Epithelial cell of prostate (primary cell): Measurements from ENCODE around the gene HOXB4.

Experiments
- DNase-seq: peaks from one replicate; pipeline ENCODE4 v3.0.0-alpha.2; 2011; ENCODE audit warnings: low read depth, low spot score
- H3K27ac ChIP-seq: fragments of 450-650 bp; 2 replicates; pipeline ENCODE4 v1.5.1; 2017; ENCODE audit warnings: mild to moderate bottlenecking

HOXB4 gene

DNA sequence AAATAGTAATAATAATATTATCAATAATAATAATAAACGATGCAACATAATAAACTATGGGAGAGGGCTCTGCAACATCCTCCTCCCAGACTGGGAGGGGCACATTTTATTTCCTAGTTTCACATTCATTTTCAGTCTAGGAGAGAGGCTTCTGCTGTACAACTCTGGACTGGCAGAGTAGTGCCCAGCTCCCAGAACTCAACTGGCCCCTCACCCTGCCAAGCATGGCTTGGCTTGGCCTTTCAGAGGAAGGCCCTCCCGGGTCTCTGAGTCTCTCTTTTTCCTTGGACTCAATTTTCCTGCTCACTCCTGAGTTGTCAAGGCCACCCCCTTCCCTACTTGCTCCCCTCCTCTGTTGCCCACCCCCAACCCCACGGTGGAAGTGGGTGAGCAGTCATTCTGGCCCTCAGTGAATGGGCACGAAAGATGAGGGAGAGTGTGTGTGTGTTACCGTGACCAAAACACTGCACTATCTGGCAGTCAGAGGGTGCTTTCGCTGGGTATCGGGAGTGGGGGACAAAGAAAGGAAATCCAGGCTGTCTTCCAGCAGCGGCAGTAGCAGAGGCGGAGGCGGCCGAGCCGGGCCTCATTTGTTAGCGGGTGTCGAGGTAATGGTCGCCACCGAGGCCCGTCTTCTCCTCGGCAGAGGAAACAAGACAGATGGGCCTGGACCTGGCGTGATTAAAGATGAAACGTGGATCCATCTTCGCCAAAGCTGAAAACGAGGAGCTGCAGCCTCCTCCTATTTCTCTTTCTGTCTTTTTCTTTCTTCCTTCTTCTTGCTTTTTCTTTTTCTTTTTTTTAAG is 2.3 kb downstream of the HOXB4 start:
- H3K27ac ChIP-seq: no peak overlapping the region
- DNase-seq: no peak

DNA sequence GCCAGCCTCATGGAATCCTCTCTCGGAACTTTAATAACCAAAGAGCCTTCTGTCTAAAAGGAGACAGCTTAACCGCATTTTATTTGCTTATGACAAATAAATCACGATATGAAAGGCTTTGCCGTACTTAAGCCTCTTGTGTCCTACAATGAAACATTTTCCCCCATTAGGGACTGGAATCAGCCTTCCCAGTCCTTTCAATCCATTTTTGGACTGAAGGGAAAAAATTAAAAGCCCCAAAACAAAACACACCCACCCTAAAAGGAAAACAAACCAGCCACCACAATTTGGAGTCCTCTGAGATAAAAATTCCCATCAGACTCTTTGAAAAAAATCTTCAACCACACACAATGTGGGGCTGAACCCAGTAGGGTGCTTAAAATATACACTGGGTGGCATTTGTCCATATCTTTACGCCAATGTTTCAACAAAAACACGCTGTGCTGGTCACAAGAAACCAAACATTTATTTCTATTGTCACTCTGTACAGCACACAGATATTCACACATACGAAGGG is 3.0 kb downstream of the HOXB4 start:
- no peak overlapping the region for H3K27ac ChIP-seq
- no peak for DNase-seq

DNA sequence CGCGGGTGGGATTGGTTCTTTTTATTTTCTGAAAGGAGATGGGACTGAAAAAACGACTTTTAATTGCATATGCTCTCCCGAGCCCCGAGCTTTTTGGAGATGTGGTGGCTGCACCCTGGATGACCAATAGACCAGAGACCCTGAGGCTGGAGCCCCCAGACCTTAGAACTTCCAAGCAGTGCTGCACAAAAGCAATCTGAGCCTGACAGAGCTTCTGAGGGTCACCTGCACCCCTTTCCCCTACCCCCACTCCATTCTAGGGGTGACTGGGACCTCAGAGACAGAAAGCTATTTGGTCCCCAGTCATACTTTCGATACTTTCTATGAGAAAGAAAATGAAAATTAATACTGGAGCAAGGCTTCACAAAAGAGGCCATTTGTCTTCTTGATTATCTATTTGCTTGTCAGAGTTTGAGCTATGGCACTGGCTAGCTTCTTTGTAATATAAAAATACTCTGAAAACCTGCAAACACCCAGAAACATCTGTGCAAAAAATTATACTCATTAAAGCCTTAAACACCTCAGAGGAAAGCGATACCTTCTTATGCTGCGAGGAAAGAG is 3.6 kb downstream of the HOXB4 start:
- no peak for DNase-seq
- no peak overlapping the region for H3K27ac ChIP-seq

DNA sequence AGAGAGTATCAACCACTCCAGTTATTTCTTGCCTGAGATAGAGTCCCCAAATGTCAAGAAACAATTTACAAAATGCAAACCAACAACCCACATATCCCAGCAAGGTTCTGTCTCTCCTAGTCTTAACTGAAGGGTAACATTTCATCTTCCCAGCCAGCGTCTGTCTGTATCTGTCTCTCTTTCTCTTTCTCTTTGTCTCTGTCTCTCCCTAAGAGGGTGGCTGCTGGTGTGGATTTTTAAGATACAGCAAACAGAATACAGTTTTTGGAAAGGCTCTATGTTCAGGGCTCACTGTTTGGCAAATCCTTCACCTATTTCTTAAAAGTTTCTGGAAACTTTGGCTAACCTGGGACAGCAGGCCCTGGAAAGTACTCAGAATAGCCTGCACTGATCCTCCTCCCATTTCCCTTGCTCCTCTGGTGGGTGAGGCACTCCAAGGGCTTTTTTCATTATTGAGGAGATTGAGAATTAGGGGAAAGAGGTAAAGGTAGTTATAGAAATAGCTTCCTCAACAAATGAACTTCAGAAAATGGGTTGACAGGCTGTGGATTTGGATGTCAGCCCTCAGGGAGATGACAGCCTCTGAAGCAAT is 6.2 kb downstream of the HOXB4 start:
- no peak overlapping the region for H3K27ac ChIP-seq
- no peak for DNase-seq

DNA sequence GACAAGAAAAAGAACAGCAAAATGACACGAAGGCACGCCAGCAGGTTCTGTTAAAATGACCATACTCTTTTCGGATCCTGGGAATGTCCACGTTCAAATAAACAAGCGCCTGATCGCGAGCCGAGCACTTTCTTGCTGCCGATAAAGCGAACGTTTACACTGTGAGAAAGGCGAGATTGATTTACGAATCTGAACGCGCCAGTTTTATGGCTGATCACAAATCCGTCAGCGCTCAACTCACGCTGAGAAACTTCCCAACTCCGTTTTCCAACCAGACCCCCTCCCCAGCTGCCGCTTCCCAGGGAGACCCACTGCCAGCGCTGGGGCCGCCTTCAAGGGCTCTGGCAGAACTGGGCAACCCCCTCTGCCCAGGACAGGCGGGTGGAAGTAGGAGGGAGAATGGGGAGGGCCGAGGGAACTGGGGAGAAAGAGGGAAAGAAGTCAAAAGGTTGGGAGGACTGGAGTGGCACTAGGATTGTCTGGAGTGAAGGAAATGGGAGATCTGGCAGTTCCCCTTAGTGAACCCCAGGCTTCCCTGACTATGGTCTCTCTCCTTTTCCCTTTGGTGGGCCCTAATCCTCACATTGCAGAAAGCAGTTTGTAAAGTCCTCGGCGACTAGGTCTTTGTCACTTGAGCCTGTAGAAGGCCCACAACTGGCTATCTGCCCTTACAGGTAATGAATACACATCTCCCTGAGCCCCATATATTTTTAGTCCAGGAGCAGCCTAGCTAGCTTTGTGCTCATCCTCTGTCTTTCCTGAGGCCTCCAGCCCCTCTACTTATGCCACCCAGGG is 6.9 kb downstream of the HOXB4 start:
- H3K27ac ChIP-seq: no peak overlapping the region
- DNase-seq: no peak

DNA sequence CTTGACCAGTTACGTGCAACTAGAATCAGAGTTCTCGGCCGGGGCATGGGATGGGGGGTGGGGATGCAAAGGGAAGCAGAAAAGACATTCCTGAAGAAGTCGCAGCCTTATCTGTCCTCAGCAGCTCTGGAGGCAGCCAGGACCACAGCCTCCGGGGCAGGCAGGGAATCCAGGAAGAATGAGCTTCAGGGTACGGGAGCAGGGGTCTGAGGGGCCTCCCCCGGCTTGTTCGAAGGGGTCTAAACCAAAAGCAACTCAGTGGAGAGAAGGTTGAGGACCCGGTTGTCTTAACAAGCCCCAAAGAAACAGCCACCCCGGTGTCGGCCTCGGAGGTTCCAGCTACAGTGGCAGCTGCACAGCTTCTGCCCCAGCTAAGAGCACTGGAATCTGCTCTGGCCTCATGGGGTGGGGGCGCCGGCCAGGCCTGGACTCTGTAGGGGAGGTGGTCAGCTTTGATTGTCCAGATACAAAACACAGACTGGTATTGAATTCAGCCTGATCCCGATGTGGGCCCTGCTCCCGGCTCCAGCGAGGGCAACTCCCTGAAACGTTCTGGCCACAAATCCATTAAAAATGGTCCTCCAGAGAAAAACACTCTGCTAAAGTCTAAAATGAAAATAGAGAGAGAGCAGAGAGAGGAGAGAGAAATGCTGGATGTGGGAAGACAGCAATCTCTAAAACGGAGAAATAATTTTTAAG is 7.7 kb downstream of the HOXB4 start:
- DNase-seq: no peak
- H3K27ac ChIP-seq: no peak overlapping the region

DNA sequence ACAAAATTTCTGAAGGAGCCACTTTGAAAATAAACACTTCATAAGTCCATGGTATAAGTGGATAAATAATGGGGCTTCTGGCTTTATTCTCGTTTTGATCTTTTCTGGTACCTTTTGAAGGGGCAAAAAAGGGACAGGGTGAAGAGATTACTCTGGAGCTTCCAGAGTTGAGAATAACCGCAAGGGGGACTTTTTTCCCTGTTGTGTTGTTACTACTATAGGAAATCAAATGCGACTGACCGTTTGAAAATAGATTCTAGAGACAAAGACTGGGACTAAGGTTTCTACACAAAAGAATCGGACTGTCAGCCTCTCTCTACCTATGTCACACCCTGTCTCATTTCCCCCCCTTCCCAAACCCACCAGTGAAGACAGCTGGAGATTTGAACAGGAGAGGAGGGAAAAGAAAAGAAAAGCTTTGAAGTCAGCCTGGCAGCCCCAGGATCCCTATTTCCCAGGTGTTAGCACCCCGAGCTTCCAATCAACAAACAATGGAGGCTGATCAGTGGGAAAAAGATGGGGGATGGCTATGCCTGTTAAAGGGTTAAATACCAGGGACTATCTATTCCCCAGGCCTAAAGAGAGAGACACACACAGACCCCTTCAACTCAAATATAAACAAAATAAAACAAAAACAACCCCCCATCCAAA is 8.4 kb downstream of the HOXB4 start:
- no peak for DNase-seq
- H3K27ac ChIP-seq: no peak overlapping the region

DNA sequence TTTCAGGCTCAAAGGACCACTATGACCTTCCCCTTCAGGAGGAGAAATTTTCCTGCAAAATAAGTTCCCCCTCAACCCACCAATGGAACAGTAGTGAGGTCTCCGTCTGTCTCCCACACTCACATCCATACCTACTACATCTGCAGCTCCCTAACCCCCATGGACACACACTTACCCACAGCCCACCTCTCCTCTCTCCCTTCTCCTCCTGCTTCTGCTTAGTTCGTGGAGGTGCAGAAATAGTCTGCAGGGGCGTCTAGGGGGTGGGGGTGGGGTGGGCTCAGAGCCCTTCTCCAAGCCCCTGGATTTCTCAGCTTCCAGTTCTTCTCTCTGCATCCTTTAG is 8.9 kb downstream of the HOXB4 start:
- no peak for DNase-seq
- no peak overlapping the region for H3K27ac ChIP-seq

DNA sequence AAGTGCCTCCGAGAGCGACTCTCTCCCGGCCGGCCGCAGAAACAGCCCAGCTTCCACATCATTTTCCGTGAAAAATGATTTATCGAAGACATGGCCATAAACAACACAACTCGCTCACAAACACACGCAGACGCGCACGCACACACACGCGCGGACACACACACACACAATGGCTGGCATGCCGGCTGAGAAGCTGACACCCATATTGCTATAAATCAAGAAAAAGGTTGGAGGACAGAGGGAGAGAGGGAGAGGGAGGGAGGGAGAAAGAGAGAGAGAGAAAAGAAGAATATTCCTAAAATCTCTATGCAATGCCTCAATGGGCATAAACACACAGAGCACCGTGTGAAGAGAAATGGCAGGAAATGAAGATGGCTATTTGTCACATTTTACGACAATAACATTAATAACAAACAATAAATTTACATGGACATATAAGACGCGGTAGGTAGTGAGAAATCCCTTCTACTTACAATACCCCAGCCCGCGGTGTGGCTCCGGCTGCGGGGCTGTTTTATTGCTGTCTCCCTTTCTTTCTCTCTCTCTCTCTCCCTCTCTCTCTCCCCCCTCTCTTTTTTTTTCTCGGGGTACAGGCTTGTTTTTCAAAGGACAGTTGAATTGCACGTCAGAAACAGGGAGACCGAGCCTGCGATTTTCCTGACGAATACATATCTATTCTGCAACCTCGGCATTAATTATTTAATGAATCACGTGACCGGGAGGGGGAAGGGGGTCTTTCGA is 9.5 kb downstream of the HOXB4 start:
- no peak overlapping the region for H3K27ac ChIP-seq
- no peak for DNase-seq

DNA sequence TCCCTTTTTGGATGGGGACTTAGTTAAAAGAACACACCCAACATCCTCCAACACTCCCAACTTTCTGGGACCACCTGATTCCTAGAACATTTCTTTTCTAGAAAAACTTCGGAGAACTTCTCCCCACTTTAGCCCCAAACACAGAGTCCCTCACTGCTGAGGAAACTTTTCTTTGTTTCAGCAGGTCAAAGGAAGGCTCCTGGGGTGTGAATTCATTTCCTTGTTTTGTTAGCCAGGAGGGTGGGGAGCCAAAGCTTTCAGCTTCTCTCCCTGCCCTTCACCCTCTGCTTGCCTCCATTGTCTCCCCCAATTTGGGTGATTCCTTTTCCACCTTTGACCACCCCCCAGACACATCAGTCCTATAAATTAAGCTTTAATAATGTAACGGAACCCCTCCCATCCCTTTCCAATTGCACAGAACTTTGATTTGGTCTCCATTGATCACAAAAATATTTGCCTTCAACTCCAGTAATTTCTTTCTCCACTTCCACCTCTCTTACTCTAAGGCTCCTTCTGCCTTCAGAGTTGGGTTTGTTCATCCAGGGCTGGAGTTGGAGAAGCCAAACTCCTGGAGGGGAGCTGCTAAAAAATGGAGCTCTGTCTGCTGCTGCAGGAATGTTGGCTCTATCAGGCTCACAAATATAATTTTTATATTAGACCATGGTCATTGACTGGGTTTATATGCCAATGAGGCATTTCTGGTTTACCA is 10.3 kb downstream of the HOXB4 start:
- DNase-seq: no peak
- no peak overlapping the region for H3K27ac ChIP-seq

DNA sequence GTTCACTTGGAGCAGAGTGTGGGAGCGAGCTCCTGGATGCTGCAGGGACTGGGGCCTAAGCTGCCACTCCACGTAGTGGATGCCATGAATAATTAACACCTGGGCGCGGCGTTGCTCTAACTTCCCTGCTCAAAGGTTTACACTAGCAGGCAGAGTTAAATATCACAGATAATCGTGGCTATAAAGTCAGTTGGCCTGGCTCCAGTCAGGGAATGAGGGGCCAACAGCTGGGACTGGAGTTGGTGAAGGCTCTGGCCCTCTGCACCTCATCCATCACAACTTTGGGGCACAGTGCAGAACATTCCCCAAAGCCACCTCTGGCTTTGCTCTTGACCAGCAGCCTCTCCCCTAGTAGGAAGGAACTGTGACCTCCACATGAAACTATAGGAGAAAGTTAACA is 10.9 kb downstream of the HOXB4 start:
- no peak overlapping the region for H3K27ac ChIP-seq
- no peak for DNase-seq

DNA sequence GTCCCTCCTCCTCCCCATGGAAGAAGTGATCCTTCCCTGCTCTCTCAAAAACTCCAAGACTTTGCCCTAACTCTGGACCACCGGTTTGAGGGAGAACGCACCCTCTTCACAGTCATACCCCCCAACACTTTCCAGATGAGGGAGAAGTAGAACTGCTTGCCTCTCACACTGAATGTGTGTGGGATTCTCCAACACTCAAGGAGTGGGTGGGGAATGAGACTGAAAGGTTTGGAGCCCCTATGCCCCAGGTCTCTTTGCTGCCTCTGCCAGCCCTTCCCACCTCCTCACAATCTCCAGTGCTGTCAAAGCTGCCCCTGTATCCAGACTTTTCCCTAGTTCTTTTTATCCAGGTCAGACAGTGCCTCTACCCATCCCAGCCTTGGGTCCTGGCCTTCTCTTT is 11.4 kb downstream of the HOXB4 start:
- no peak overlapping the region for H3K27ac ChIP-seq

DNA sequence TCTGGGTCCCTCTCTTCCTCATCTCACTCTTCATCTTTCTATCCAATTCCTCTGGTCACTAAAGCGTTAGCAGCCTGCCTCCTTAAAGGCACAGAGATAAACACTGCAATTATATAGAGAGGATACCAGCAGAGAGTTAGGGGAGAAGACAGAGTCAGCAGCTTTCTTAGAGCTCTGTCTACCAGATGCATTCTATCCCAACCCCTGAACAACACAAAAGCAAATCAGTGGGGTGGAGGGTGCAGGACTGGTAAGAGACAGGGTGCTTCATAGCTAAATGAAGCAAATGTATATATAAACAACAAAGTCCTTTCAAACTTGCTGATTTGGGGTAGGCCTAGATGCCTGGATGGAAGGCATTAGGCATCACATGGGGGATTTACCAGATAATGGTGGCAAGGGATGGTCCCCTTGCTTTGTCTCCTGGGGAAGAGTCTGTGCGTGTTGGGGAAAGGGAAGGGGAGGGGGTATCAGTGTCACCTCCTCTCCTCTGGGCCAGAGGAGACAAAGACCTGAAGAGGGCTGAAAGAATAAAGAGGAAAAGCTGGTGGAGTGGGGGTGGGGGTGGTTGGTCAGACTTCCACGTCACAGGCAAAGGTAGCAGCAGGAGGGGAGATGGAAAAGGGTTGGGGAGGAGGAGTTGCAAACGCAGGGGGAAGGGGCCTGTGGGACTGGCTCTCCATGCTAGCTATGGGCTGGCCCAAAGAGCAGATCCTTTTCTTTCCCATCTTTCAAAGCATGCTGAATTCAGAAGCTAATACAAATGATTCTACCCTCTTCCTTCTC is 12.0 kb downstream of the HOXB4 start:
- no peak overlapping the region for H3K27ac ChIP-seq
- DNase-seq: no peak

More for the DNA sequence above, 11.4 kb downstream of the HOXB4 start:
- DNase-seq: no peak

DNA sequence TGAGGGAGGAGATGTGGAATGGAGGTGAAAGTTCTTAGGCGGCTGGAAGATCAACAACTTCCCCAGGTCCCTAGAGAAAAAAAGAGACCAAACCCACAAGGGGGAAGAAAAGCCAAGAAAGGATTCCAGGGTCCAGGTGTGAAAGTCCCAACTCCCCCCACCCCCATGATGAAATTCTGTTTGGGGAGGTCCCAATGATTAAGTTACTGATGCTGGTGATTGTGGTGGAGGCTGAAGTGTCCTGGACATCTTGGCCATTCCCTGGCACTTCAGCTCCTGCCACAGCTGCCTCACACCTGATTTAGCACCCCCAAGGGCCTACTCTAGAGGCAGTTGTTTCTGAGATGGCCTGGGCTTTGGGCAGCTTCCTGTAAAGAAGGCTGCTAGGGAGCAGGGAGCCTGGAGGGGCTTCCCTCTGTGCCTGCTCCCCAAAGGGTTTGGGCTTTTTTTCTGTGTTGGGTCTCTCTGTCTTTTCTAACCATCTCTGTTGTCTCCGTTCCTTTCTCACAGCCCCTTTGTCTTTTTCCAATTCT is 13.1 kb downstream of the HOXB4 start:
- H3K27ac ChIP-seq: no peak overlapping the region
- DNase-seq: no peak

DNA sequence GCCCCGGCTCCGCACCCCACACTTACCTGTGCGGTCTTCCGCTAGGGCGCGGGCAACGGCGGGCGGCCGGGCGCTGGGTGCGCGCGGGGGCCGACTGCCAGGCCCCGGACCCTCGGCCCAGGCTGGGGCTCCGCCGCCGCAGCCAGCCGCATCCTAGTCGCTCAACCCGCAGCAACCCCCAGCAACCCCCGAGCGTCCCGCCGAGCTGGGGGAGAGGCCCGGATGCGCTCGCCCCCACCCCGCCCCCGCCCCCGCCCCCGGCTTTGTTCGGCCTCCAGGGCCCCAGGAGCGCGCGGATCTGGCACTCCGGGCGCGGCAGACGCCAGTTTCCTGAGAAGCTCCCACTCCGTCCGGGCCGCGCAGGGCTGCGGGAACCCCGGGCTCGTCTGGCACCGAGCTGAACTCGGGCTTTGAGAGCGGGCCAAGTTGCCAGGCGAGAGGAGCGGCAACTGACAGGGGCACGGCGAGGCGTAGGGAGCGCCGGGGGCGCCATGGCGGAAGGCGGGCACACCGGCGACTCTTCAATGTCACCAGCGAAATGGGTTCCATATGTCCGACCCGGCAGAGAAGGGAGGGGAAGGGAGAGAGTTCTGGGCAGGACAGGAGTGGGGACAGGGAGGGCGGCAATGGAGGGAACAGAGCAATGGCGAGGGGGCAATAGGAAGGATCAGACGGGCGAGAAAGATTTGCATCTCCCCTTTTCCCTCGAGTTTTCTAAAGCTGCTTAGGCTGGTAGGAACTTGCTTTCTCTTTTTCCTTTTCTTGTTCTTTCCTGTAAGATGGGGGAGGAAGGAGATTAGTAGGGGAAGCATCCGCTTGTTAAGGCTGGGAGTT is 13.7 kb downstream of the HOXB4 start:
- no peak overlapping the region for H3K27ac ChIP-seq
- no peak for DNase-seq

DNA sequence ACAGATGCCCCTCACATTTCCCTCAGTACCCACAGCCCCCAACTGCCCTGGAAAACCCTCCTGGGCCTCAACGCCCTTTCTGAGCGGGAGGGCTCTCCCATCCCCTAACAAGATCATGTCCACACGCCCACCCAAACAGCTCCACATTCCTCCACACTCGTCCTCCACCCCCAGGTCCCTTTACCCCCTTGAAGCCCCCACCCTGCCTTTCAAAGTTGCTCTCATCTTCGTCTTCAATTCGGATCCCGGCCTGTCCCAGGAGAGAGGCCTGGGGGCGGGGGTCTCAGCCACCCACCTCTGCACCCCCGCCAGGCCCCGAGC is 14.3 kb downstream of the HOXB4 start:
- no peak overlapping the region for H3K27ac ChIP-seq
- DNase-seq: no peak

DNA sequence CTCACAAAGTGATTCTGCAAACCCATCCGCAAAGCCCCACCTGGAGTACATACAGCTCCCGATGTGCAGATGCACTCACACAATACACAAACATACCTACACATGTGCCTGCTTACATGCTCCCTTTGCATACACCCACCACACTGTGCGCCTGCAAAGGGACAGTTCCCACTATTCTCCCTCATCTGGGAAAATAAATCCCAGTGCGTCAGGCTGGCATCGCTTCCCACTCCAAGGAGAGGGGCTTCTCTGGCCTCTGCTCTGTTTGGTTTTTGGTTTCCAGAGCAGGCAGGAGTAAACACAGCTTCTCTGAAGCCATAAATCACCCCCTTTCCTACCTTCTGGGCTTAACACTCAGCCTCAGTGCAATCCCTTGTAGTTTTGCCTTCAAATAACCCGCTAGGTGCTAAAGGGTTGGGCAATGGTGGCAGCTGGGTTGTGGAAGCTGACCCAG is 14.7 kb downstream of the HOXB4 start:
- DNase-seq: no peak
- H3K27ac ChIP-seq: no peak overlapping the region
